CD8-positive, alpha-beta memory T cell (primary cell): Measurements from ENCODE around the gene STUB1. TPM values are rescaled to one million over a fixed set of nuclear protein-coding genes. Genes with fewer than 3 reads are reported as not detected.

Source experiments
- polyA plus RNA-seq: library from polyadenylated mRNA; unstranded; fragments of 300-500 nt; fragmentation: Illumina TruSeq; gene quantifications from one replicate; pipeline ENCODE4 v1.2.3, GENCODE V29; 2021
- total RNA-seq, 2 experiments: library from RNA; stranded (reverse); gene quantifications; one replicate each; pipeline ENCODE4 v1.2.3, GENCODE V29; 2021

STUB1 gene
- total and polyA plus RNA-seq, 3 experiments from 2014 or later: 111 to 161 (median 124) TPM

Other genes starting within 250 kb of the STUB1 start
- 10 to 100 TPM; 91.9 to 98.6 TPM for gene CAPN15, start 152.7 kb upstream of the STUB1 start, total RNA-seq
- 15.5 TPM for gene CAPN15, start 152.7 kb upstream of the STUB1 start, polyA plus RNA-seq
- gene PRR35, start 120.0 kb upstream of the STUB1 start, total RNA-seq: not detected
- gene PRR35, start 120.0 kb upstream of the STUB1 start, polyA plus RNA-seq: not detected
- gene NHLRC4, start 113.4 kb upstream of the STUB1 start, total RNA-seq: under 1 TPM; 0.55 to 0.59 TPM
- 1.6 TPM for gene NHLRC4, start 113.4 kb upstream of the STUB1 start, polyA plus RNA-seq
- gene PIGQ, start 110.4 kb upstream of the STUB1 start, total RNA-seq: 10 to 100 TPM; 47.4 to 50.1 TPM
- 14.0 TPM for gene PIGQ, start 110.4 kb upstream of the STUB1 start, polyA plus RNA-seq
- gene RAB40C, start 90.3 kb upstream of the STUB1 start, total RNA-seq: 10 to 100 TPM; 12.3 to 13.3 TPM
- gene RAB40C, start 90.3 kb upstream of the STUB1 start, polyA plus RNA-seq: 22.8 TPM
- gene WFIKKN1, start 49.4 kb upstream of the STUB1 start, total RNA-seq: under 1 TPM; 0.11 to 0.22 TPM
- gene WFIKKN1, start 49.4 kb upstream of the STUB1 start, polyA plus RNA-seq: 0.09 TPM
- 100 to 1,000 TPM; 129 TPM for gene METTL26, start 44.1 kb upstream of the STUB1 start, total RNA-seq
- gene METTL26, start 44.1 kb upstream of the STUB1 start, polyA plus RNA-seq: 97.4 TPM
- gene MCRIP2, start 38.6 kb upstream of the STUB1 start, total RNA-seq: 10 to 100 TPM; 59.3 to 64.8 TPM
- gene MCRIP2, start 38.6 kb upstream of the STUB1 start, polyA plus RNA-seq: 24.9 TPM
- 10 to 100 TPM; 69.6 to 78.4 TPM for gene WDR90, start 31.0 kb upstream of the STUB1 start, total RNA-seq
- 1.4 TPM for gene WDR90, start 31.0 kb upstream of the STUB1 start, polyA plus RNA-seq
- gene RHOT2, start 12.3 kb upstream of the STUB1 start, total RNA-seq: 100 to 1,000 TPM; 140 to 151 TPM
- 49.6 TPM for gene RHOT2, start 12.3 kb upstream of the STUB1 start, polyA plus RNA-seq
- under 1 TPM; 0.33 to 0.44 TPM for gene RHBDL1, start 4.7 kb upstream of the STUB1 start, total RNA-seq
- 0.29 TPM for gene RHBDL1, start 4.7 kb upstream of the STUB1 start, polyA plus RNA-seq
- gene JMJD8, start 3.9 kb downstream of the STUB1 start, total RNA-seq: 10 to 100 TPM; 53.0 to 55.9 TPM
- 56.6 TPM for gene JMJD8, start 3.9 kb downstream of the STUB1 start, polyA plus RNA-seq
- gene WDR24, start 10.0 kb downstream of the STUB1 start, total RNA-seq: 10 to 100 TPM; 23.9 to 25.2 TPM
- gene WDR24, start 10.0 kb downstream of the STUB1 start, polyA plus RNA-seq: 15.4 TPM
- gene FBXL16, start 25.4 kb downstream of the STUB1 start, total RNA-seq: 10 to 100 TPM in 1 of 2 experiments, 1 to 10 TPM in 1; 7.6 to 11.1 TPM
- gene FBXL16, start 25.4 kb downstream of the STUB1 start, polyA plus RNA-seq: 16.9 TPM
- gene METRN, start 34.7 kb downstream of the STUB1 start, total RNA-seq: 10 to 100 TPM; 34.8 to 38.2 TPM
- 50.3 TPM for gene METRN, start 34.7 kb downstream of the STUB1 start, polyA plus RNA-seq
- gene ANTKMT, start 40.7 kb downstream of the STUB1 start, total RNA-seq: 10 to 100 TPM; 64.2 to 72.0 TPM
- gene ANTKMT, start 40.7 kb downstream of the STUB1 start, polyA plus RNA-seq: 127 TPM
- 1 to 10 TPM; 9.8 to 9.9 TPM for gene CCDC78, start 46.0 kb downstream of the STUB1 start, total RNA-seq
- gene CCDC78, start 46.0 kb downstream of the STUB1 start, polyA plus RNA-seq: 0.53 TPM
- gene HAGHL, start 46.7 kb downstream of the STUB1 start, total RNA-seq: 10 to 100 TPM; 31.5 to 35.6 TPM
- 10.7 TPM for gene HAGHL, start 46.7 kb downstream of the STUB1 start, polyA plus RNA-seq
- gene CIAO3, start 60.6 kb downstream of the STUB1 start, total RNA-seq: 10 to 100 TPM; 34.8 to 37.9 TPM
- 23.1 TPM for gene CIAO3, start 60.6 kb downstream of the STUB1 start, polyA plus RNA-seq
- gene MSLN, start 80.3 kb downstream of the STUB1 start, total RNA-seq: not detected
- gene MSLN, start 80.3 kb downstream of the STUB1 start, polyA plus RNA-seq: not detected
- gene RPUSD1, start 108.0 kb downstream of the STUB1 start, total RNA-seq: 10 to 100 TPM; 40.2 to 44.5 TPM
- 34.2 TPM for gene RPUSD1, start 108.0 kb downstream of the STUB1 start, polyA plus RNA-seq
- gene CHTF18, start 108.2 kb downstream of the STUB1 start, total RNA-seq: 100 to 1,000 TPM; 121 to 122 TPM
- gene CHTF18, start 108.2 kb downstream of the STUB1 start, polyA plus RNA-seq: 3.7 TPM
- not detected for gene GNG13, start 120.3 kb downstream of the STUB1 start, total RNA-seq
- not detected for gene GNG13, start 120.3 kb downstream of the STUB1 start, polyA plus RNA-seq